Measurements from ENCODE around the gene UPK3A.

DNA sequence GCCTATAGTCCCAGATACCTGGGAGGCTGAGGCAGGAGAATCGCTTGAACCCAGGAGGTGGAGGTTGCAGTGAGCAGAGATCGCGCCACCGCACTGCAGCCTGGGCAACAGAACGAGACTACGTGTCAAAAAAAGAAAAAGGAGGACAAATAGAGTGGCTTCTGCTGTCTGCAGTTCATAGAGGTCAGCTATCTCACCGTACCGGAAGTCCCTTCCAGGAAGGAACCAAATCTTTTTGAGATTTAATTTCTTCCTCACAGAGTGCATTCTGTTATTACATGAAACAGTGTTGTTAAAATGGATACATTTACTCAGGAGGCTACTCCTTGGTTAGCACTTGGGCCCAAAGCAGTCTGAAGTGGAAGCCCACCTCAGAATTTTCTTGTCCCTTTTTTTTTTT lies 58.4 kb downstream of the UPK3A start:
- TF ChIP-seq, protein P1, sequence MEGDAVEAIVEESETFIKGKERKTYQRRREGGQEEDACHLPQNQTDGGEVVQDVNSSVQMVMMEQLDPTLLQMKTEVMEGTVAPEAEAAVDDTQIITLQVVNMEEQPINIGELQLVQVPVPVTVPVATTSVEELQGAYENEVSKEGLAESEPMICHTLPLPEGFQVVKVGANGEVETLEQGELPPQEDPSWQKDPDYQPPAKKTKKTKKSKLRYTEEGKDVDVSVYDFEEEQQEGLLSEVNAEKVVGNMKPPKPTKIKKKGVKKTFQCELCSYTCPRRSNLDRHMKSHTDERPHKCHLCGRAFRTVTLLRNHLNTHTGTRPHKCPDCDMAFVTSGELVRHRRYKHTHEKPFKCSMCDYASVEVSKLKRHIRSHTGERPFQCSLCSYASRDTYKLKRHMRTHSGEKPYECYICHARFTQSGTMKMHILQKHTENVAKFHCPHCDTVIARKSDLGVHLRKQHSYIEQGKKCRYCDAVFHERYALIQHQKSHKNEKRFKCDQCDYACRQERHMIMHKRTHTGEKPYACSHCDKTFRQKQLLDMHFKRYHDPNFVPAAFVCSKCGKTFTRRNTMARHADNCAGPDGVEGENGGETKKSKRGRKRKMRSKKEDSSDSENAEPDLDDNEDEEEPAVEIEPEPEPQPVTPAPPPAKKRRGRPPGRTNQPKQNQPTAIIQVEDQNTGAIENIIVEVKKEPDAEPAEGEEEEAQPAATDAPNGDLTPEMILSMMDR (IDR thresholded peaks at IDR 0.05; ENCODE audit: low read length): no peak
- TF ChIP-seq EZH2 (optimal IDR thresholded peaks at IDR 0.05; ENCODE audit: low read depth, low read length): no peak

Data from MM.1S (cell line).